GM12892 (cell line): Measurements from ENCODE around the gene TMEM106C.

ENCODE experiments used
- POLR2A ChIP-seq: IDR thresholded peaks from 2 replicates; pipeline ENCODE4 v1.6.1; 2011; ENCODE audit warnings: low read depth, low read length, control low read depth
- POLR2AphosphoS5 ChIP-seq: IDR thresholded peaks from 2 replicates; pipeline ENCODE4 v1.6.1; 2011; ENCODE audit warnings: low read depth, low read length, control low read depth

DNA sequence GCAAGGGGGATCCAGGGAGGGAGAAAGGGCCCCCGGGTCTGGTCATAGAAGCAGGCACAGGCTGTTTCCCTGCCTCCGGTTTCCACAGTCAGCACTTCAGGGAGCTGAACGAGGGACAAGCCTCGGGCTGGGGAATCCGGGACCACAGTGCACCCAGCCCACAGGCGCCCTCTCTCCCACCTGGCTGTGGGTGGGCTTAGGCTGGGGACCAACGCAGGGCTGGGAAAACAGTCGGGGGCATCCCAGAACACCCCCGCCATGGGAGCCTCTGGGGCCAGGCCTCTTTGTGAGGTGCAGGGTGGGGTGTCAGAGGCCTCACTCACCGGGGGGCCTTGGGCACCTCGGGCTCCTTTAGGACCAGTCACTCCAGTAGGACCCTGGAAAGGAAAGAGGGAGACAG lies 16.3 kb downstream of the TMEM106C start:
- TF ChIP-seq POLR2A (no peak), POLR2AphosphoS5 (no peak)
